ENCODE measurements around the gene TP53I13. TPM values are rescaled to one million over a fixed set of nuclear protein-coding genes. Genes with fewer than 3 reads are reported as not detected.

TP53I13 gene
- total and polyA plus RNA-seq, 2 of the 4 experiments (the other 2 are of a cell fraction), result 22.0 to 48.3 TPM

DNA sequence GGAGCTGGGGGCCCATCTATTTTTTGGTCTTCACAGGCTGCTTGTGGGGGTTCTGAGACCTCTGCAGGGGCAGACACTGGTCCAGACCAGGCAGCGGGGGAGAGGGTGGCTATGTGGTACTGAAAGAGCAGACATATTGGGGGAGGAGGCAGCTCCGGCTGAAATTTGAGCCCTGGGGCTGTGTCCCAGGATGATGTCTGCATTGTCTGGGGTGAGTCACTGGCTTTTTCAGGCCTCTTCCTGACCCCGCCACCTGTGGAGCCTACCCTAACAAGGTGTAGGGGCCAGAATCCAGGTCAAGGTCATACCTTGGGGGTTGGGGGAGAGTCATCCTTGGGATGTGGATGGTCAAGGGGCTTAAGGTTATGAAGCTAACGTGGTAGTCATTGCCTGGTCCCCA, 51.8 kb downstream of the TP53I13 start:
- no peaks in the 10 kb centered on the region; the same call in 1 of the 2 replicates for H3K36me3 ChIP-seq (ENCODE audit: control insufficient read depth, insufficient read depth, low read length)
- no peak overlapping the region for H3K4me2 ChIP-seq (ENCODE audit: low read depth, low read length)
- BruUV-seq (replicated peaks), result no TSS peak
- peaks cover 0 to 22% of the 10 kb centered on the region in 2 experiments; a peak in 1 of 4 replicates for H3K79me1 ChIP-seq (ENCODE audit: low read depth in 1 of 2, low read length in 2 of 2)
- no peak for TF ChIP-seq RCOR1 (IDR thresholded peaks at IDR 0.05; ENCODE audit: insufficient replicate concordance, low read length)
- no peak for TF ChIP-seq RAD21 (IDR thresholded peaks at IDR 0.05; ENCODE audit: low read length)
- no peak for TF ChIP-seq FOS (IDR thresholded peaks at IDR 0.05; ENCODE audit: low read depth, low read length)
- TF ChIP-seq MXI1 (IDR thresholded peaks at IDR 0.05; ENCODE audit: borderline replicate concordance, low read depth, low read length), result no peak
- CTCF ChIA-PET, result interaction anchor here (0.6 kb wide), 1 partner anchor 242 kb away, joined by 6 read pairs; no protein-coding TSS in a partner anchor
- 0 out of 4 replicates have a peak overlapping the region, but pooled peaks of 1 of the 2 experiments have one; percentile 26 for H4K8ac ChIP-seq (ENCODE audit: low read depth in 2 of 2, low read length in 2 of 2)
- H3K18ac ChIP-seq (ENCODE audit: low read depth, low read length), result no peak overlapping the region
- no peaks in the 10 kb centered on the region; the same call in 1 of the 2 replicates for H3K27me3 ChIP-seq (ENCODE audit: control insufficient read depth, insufficient read depth, low read length)
- peaks cover 9% of the 10 kb centered on the region; the same call in 1 of the 2 replicates for H4K20me1 ChIP-seq (ENCODE audit: insufficient read depth, low read length)
- peaks cover 22% of the 10 kb centered on the region for H3K9me1 ChIP-seq (ENCODE audit: insufficient read depth, low read length)
- H3K9me3 ChIP-seq (ENCODE audit: control insufficient read depth, insufficient read depth, low read length), result no peaks in the 10 kb centered on the region
- peak overlapping the region; percentile 46; the same call in 1 of the 2 replicates for H3K4ac ChIP-seq (ENCODE audit: low read depth, low read length)
- intact Hi-C loops (cut with micrococcal nuclease) (no loop called here), dilution Hi-C loops (cut with HindIII; ENCODE audit: low sequenced_read_pairs, unreplicated experiment) (no loop called here), in situ Hi-C loops (cut with MboI; ENCODE audit: low sequenced_read_pairs) (no loop called here)
- H2BK5ac ChIP-seq (ENCODE audit: low read depth, low read length, poor library complexity, severe bottlenecking), result no peak overlapping the region
- POLR2A ChIA-PET (ENCODE audit: unreplicated experiment), result no interaction called here
- DNase-seq, result peak; percentile 47
- no peak overlapping the region for H3K27ac ChIP-seq (ENCODE audit: insufficient read depth, low read length)
- H3K23ac ChIP-seq (ENCODE audit: low read depth, low read length), result no peak overlapping the region
- H4K5ac ChIP-seq (ENCODE audit: low read depth, low read length), result no peak overlapping the region
- H3K4me3 ChIP-seq (ENCODE audit: insufficient read depth, low read depth, low read length), result no peak overlapping the region
- no peak overlapping the region for H2BK15ac ChIP-seq (ENCODE audit: low read depth, low read length)
- peaks cover 15% of the 10 kb centered on the region for H3K4me1 ChIP-seq (ENCODE audit: control insufficient read depth, insufficient read depth, low read length)
- no peak overlapping the region for H2BK20ac ChIP-seq (ENCODE audit: low read depth, low read length)
- H2BK120ac ChIP-seq (ENCODE audit: low read depth, low read length), result peak overlapping the region; percentile 24; the same call in 1 of the 2 replicates
- peak overlapping the region; percentile 61 for H2AFZ ChIP-seq (replicated peaks; ENCODE audit: low read length, poor library complexity)
- no peak overlapping the region for H3K56ac ChIP-seq (ENCODE audit: extremely low read depth, insufficient read depth, low read length)
- 80% methylated on average over 1 of the region's 4 CpGs; no CpG with 5 or more reads in 1 of the 2 experiments for WGBS, 2 experiments (ENCODE audit: extremely low coverage in 2 of 2, insufficient read length in 1 of 2)
- H4K91ac ChIP-seq (ENCODE audit: insufficient read depth, low read depth, low read length), result no peak overlapping the region
- peak overlapping the region; percentile 83 for H2AK9ac ChIP-seq (replicated peaks; ENCODE audit: low read depth, low read length, poor library complexity)
- peak overlapping the region; percentile 58; the same call in 1 of the 2 replicates for H3K14ac ChIP-seq (replicated peaks; ENCODE audit: low read depth, low read length)
- no peak overlapping the region for H3K9ac ChIP-seq (ENCODE audit: low read depth, low read length)
- peak overlapping the region; percentile 4; the same call in 1 of the 2 replicates for H2AK5ac ChIP-seq (ENCODE audit: low read depth, low read length)
- ATAC-seq (ENCODE audit: low read depth), result no peak

Data from IMR-90 (cell line).